GM12875 (cell line): ENCODE data around the gene LPGAT1.

Experiments
- H3K4me3 ChIP-seq: one replicate; pipeline ENCODE4 v1.5.1; 2011; ENCODE audit warnings: low read depth, low read length, control low read depth
- CTCF ChIP-seq: IDR thresholded peaks from 2 replicates; pipeline ENCODE4 v1.5.1; 2011; ENCODE audit warnings: low read depth, mild to moderate bottlenecking, control low read depth, inconsistent platforms, low read length, moderate library complexity, borderline replicate concordance; ENCODE audit not compliant: insufficient read depth

Gene LPGAT1

DNA sequence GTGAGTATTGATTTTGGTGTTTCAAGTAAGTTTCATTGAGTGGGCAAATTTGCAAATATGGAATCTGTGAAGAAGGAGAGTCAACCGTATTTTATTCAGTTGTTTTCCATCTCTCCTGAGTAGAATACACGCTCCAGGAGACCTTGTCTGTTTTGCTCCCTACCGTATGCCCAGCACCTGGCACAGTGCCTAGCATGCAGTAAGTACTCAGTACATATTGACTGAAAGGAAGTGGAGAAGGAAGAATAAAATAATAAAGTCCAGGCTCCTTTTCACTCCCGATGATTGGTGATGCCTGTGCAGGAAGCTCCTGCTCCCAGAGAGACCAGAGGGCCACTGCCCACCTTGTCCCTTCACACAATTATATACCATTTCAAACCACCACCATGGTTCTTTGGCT lies 95.8 kb downstream of the LPGAT1 start:
- TF ChIP-seq CTCF, result no peak
- no peak overlapping the region for H3K4me3 ChIP-seq

DNA sequence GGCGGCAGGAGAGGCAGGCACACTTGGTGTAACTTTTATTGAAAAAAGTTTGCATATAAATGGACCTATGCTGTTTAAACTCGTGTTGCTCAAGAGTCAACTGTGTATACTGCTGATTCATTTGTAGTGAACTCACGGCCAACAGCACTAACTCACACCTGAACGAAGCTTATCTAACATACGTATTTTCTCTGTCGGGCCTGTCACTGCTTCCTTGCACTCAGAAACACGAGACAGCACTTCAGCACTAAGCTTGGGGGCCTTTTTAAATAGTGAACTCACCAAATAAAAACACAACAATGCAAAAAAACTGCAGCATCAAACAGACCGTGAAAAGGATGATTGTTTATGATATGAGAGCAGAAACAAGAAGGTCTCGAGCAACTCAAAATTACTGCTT lies 96.2 kb downstream of the LPGAT1 start:
- no peak overlapping the region for H3K4me3 ChIP-seq
- no peak for TF ChIP-seq CTCF

DNA sequence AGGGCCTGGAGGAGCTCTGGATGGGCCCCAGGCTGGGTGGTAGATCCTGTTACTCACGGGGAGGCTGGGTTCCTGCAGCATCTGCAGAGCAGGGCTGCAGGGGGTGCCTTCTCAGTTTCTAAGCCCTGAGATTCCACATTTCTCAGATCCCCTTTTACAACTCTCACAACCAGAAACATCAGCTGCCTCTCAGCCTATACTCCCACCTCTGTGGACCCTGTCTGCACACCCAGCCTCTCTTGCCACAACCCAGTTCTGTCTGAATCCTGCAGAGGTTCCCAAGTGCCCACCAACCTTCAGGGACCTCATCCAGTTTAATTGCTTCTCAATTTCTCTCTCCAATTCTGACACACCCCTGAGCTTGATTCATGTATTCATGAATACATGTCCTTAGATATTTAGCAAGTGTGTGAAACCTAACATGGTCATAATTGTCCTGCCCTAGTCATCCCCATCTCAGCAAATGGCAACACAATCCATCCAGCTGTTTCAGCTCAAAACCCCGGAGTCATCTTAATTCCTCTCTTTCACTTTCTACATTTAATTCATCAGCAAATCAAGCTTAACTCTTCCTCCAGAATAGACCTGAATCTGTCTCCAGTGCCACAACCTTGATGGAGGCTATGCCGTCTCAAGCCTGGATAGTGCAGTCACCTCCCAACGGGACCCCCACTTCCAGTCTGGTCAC lies 98.1 kb downstream of the LPGAT1 start:
- no peak for TF ChIP-seq CTCF
- H3K4me3 ChIP-seq, result no peak overlapping the region

DNA sequence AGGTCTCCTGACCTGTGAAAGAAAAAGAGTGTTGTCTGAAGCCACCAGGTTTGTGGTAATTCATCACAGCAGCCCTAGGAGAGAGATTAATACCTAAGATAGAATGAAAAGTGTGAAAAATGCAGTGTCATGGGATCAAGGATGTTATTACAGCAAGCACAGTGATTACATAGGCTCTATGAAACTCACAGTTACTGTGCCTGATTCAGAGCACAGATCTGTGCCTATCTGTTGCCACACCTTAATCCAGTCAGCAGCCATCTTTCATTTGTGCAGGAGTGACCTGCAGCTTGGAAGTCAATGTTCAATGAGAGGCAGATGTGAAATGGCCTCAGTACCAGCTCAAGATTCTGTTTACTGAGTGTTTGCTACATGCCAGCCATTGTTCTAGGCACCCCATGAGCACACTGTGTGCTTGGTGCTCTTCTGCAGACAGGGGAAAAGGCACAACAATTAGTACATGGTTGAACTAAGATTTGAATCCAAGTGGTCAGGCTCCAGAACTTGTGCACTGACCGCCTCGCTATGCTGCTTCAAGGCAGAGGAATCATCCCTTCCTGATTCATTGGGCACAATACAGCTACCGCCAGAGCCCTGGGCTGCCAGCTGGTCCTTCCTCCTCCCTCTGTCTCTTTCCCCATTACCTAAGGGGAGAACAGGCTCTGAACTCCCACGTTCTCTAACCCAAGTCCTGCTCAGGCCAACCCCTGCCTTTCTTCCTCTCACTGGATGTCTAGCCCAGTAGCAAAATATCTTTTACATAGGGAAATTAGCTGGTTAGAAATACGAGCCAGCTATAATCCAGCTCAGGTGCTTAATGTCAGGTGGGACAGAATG lies 98.9 kb downstream of the LPGAT1 start:
- TF ChIP-seq CTCF, result no peak
- no peak overlapping the region for H3K4me3 ChIP-seq

- H3K4me3 ChIP-seq, result no peak overlapping the region
- no peak for TF ChIP-seq CTCF
Observed at GRCh38 chr1:211730347-211730746, 100.2 kb downstream of the LPGAT1 start.

DNA sequence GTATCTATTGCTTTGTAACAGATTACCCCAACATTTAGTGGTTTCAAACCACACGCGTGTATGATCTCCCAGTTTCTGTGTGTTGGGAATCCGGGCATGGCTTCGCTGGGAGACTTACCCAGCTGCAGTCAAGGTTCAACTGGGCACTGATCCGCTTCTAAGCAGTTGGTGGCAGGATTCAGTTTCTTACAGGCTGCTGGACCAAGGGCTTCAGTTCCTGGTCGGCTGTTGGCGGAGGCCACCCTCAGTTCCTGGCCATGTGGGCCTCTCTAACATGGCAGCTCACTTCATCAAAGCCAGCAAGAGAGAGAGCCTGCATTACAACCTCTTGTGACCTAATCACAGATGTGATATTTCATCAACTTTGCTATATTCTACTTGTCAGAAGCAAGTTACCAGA lies 101.3 kb downstream of the LPGAT1 start:
- no peak overlapping the region for H3K4me3 ChIP-seq
- no peak for TF ChIP-seq CTCF
